ENCODE data around the gene WDR7. TPM values are rescaled to one million over a fixed set of nuclear protein-coding genes. Genes with fewer than 3 reads are reported as not detected.

The WDR7 gene
- total RNA-seq, 1 experiment from 2014 or later = 7.8 TPM

- POLR2A ChIA-PET = no interaction called here
These were observed 429.3 kb downstream of the WDR7 start for GRCh38 chr18:57080479-57080878.

GRCh38 chr18:57081899-57082298 is 430.7 kb downstream of the WDR7 start:
- no peaks in the 10 kb centered on the region for H3K4me1 ChIP-seq
- ChIA-PET CTCF (no interaction called here), POLR2A (no interaction called here)
- no TSS peak for BruUV-seq (replicated peaks)
- DNase-seq = no peak
- Mint-ChIP-seq H3K27me3 (ENCODE audit: insufficient read depth, unreplicated experiment) (no peaks in the 10 kb centered on the region), H3K27ac (ENCODE audit: unreplicated experiment) (no peak overlapping the region), H3K9me3 (ENCODE audit: unreplicated experiment) (no peaks in the 10 kb centered on the region), H3K4me3 (ENCODE audit: unreplicated experiment) (no peak overlapping the region), H3K4me1 (ENCODE audit: low read depth, unreplicated experiment) (no peaks in the 10 kb centered on the region), H3K36me3 (ENCODE audit: insufficient read depth, unreplicated experiment) (no peaks in the 10 kb centered on the region)
- intact Hi-C loops (cut with micrococcal nuclease; ENCODE audit: unreplicated experiment) = no loop called here
- H3K9me3 ChIP-seq = no peaks in the 10 kb centered on the region
- H3K4me3 ChIP-seq (ENCODE audit: low read depth, low read length) = no peak overlapping the region
- no peaks in the 10 kb centered on the region for H3K36me3 ChIP-seq (ENCODE audit: control insufficient read depth, insufficient read depth, low read length)
- TF ChIP-seq CTCF (IDR thresholded peaks at IDR 0.05; ENCODE audit: insufficient read depth in 1 of 2, low read depth in 1 of 2, low read length in 1 of 2, severe bottlenecking in 1 of 2, unreplicated experiment in 1 of 2) = no peak
- no peaks in the 10 kb centered on the region for H3K27me3 ChIP-seq (replicated peaks; ENCODE audit: control insufficient read depth, insufficient read depth, low read length)

More at GRCh38 chr18:57080479-57080878, 429.3 kb downstream of the WDR7 start:
- H3K9me3 ChIP-seq = no peaks in the 10 kb centered on the region
- Mint-ChIP-seq H3K36me3 (ENCODE audit: insufficient read depth, unreplicated experiment) (no peaks in the 10 kb centered on the region), H3K27me3 (ENCODE audit: insufficient read depth, unreplicated experiment) (no peaks in the 10 kb centered on the region), H3K4me3 (ENCODE audit: unreplicated experiment) (no peak overlapping the region), H3K27ac (ENCODE audit: unreplicated experiment) (no peak overlapping the region), H3K4me1 (ENCODE audit: low read depth, unreplicated experiment) (no peaks in the 10 kb centered on the region), H3K9me3 (ENCODE audit: unreplicated experiment) (no peaks in the 10 kb centered on the region)
- BruUV-seq (replicated peaks) = no TSS peak
- H3K4me1 ChIP-seq = no peaks in the 10 kb centered on the region
- no peaks in the 10 kb centered on the region for H3K27me3 ChIP-seq (replicated peaks; ENCODE audit: control insufficient read depth, insufficient read depth, low read length)
- no peak for TF ChIP-seq CTCF (IDR thresholded peaks at IDR 0.05; ENCODE audit: insufficient read depth in 1 of 2, low read depth in 1 of 2, low read length in 1 of 2, severe bottlenecking in 1 of 2, unreplicated experiment in 1 of 2)
- CTCF ChIA-PET = no interaction called here
- H3K36me3 ChIP-seq (ENCODE audit: control insufficient read depth, insufficient read depth, low read length) = no peaks in the 10 kb centered on the region
- H3K4me3 ChIP-seq (ENCODE audit: low read depth, low read length) = no peak overlapping the region
- DNase-seq = no peak
- intact Hi-C loops (cut with micrococcal nuclease; ENCODE audit: unreplicated experiment) = no loop called here

- no peak for TF ChIP-seq CTCF (IDR thresholded peaks at IDR 0.05; ENCODE audit: insufficient read depth in 1 of 2, low read depth in 1 of 2, low read length in 1 of 2, severe bottlenecking in 1 of 2, unreplicated experiment in 1 of 2)
- no peaks in the 10 kb centered on the region for H3K4me1 ChIP-seq
- Mint-ChIP-seq H3K36me3 (ENCODE audit: insufficient read depth, unreplicated experiment) (no peaks in the 10 kb centered on the region), H3K9me3 (ENCODE audit: unreplicated experiment) (no peaks in the 10 kb centered on the region), H3K27me3 (ENCODE audit: insufficient read depth, unreplicated experiment) (no peaks in the 10 kb centered on the region), H3K4me3 (ENCODE audit: unreplicated experiment) (no peak overlapping the region), H3K4me1 (ENCODE audit: low read depth, unreplicated experiment) (no peaks in the 10 kb centered on the region), H3K27ac (ENCODE audit: unreplicated experiment) (no peak overlapping the region)
- no peak overlapping the region for H3K4me3 ChIP-seq (ENCODE audit: low read depth, low read length)
- ChIA-PET POLR2A (no interaction called here), CTCF (no interaction called here)
- no peak for DNase-seq
- intact Hi-C loops (cut with micrococcal nuclease; ENCODE audit: unreplicated experiment) = no loop called here
- H3K27me3 ChIP-seq (replicated peaks; ENCODE audit: control insufficient read depth, insufficient read depth, low read length) = no peaks in the 10 kb centered on the region
- no peaks in the 10 kb centered on the region for H3K9me3 ChIP-seq
- no peaks in the 10 kb centered on the region for H3K36me3 ChIP-seq (ENCODE audit: control insufficient read depth, insufficient read depth, low read length)
- no TSS peak for BruUV-seq (replicated peaks)
These were observed 432.3 kb downstream of the WDR7 start for GRCh38 chr18:57083485-57083884.
